HepG2 (cell line): ENCODE results near the gene HPCAL1. TPM values are rescaled to one million over a fixed set of nuclear protein-coding genes. Genes with fewer than 3 reads are reported as not detected.

Source experiments
- ARNT ChIP-seq: fragments of 450-650 bp; IDR thresholded peaks from 2 replicates; pipeline ENCODE4 v1.6.1; 2017
- HNRNPLL ChIP-seq: fragments of 200-400 bp; formaldehyde crosslinking; IDR thresholded peaks from 2 replicates; pipeline ENCODE4 v1.6.1; 2017; ENCODE audit warnings: mild to moderate bottlenecking, low read depth, low read length; ENCODE audit not compliant: poor library complexity, severe bottlenecking
- HOXA3 ChIP-seq: sonication (generic); formaldehyde crosslinking; IDR thresholded peaks from 2 replicates; pipeline ENCODE4 v1.5.0; 2020; ENCODE audit warnings: missing genetic modification reagents
- JUND ChIP-seq: sonication (generic); formaldehyde crosslinking; IDR thresholded peaks from 2 replicates; pipeline ENCODE4 v1.8.0; 2022; ENCODE audit warnings: mild to moderate bottlenecking, missing genetic modification reagents
- MIER2 ChIP-seq: IDR thresholded peaks from 2 replicates; pipeline ENCODE4 v1.6.1; 2016; ENCODE audit warnings: missing biosample characterization, missing genetic modification reagents
- NRL ChIP-seq: sonication (generic); formaldehyde crosslinking; IDR thresholded peaks from 2 replicates; pipeline ENCODE4 v1.5.0; 2020; ENCODE audit warnings: missing genetic modification reagents, mild to moderate bottlenecking, moderate library complexity, borderline replicate concordance
- RFXAP ChIP-seq: sonication (generic); formaldehyde crosslinking; IDR thresholded peaks from 2 replicates; pipeline ENCODE4 v1.4.0; 2020; ENCODE audit warnings: missing genetic modification reagents, borderline replicate concordance
- ZFP36 ChIP-seq: fragments of 150-350 bp; IDR thresholded peaks from 2 replicates; pipeline ENCODE4 v1.6.1; 2018; ENCODE audit warnings: borderline replicate concordance, low read length, low read depth; ENCODE audit not compliant: partially characterized antibody
- ZNF432 ChIP-seq: sonication (generic); formaldehyde crosslinking; IDR thresholded peaks from 2 replicates; pipeline ENCODE4 v1.5.0; 2020; ENCODE audit warnings: missing genetic modification reagents, mild to moderate bottlenecking, borderline replicate concordance
- ZNF572 ChIP-seq: sonication (generic); formaldehyde crosslinking; IDR thresholded peaks from 2 replicates; pipeline ENCODE4 v1.5.1; 2020; ENCODE audit warnings: mild to moderate bottlenecking, missing genetic modification reagents
- ZNF619 ChIP-seq: sonication (generic); formaldehyde crosslinking; IDR thresholded peaks from 2 replicates; pipeline ENCODE4 v1.4.0; 2020; ENCODE audit warnings: mild to moderate bottlenecking, missing genetic modification reagents
- ZNF883 ChIP-seq: sonication (generic); formaldehyde crosslinking; IDR thresholded peaks from 2 replicates; pipeline ENCODE4 v1.5.1; 2020; ENCODE audit warnings: mild to moderate bottlenecking, missing genetic modification reagents; ENCODE audit errors: not compliant biosample characterization
- polyA plus RNA-seq, 8 experiments: library from polyadenylated mRNA; depleted of rRNA in 3 of 8; stranded (reverse) in 7 of 8; unstranded in 1 of 8; fragments of >200 nt; fragmentation: Illumina TruSeq in 4 of 8; extraction: Trizol in 4 of 8; gene quantifications; 2 replicates each; pipeline versions ENCODE4 v1.2.1 to v1.2.3, GENCODE V29; 2011 to 2016; ENCODE audit warnings: low read depth in 4 of 8, missing spikeins in 1 of 8, mixed read lengths in 1 of 8; ENCODE audit not compliant: insufficient read depth in 1 of 8
- total RNA-seq, 5 experiments: library from RNA; depleted of rRNA; stranded (reverse); fragments of >200 nt; fragmentation: Illumina TruSeq; extraction: Trizol; gene quantifications; 2 replicates each; pipeline ENCODE4 v1.2.3, GENCODE V29; 2016; ENCODE audit warnings: low read depth in 1 of 5
- TF ChIP-seq, protein P1 (sequence below): sonication (generic); formaldehyde crosslinking; IDR thresholded peaks from 2 replicates; pipeline ENCODE4 v1.4.0; 2020; ENCODE audit warnings: mild to moderate bottlenecking, missing genetic modification reagents, borderline replicate concordance
- TF ChIP-seq, protein P2 (sequence below): sonication (generic); formaldehyde crosslinking; IDR thresholded peaks from 2 replicates; pipeline ENCODE4 v1.5.1; 2020; ENCODE audit warnings: mild to moderate bottlenecking, missing genetic modification reagents, borderline replicate concordance
- TF ChIP-seq, protein P3 (sequence below): sonication (generic); formaldehyde crosslinking; IDR thresholded peaks from 2 replicates; pipeline ENCODE4 v1.4.0; 2020; ENCODE audit warnings: mild to moderate bottlenecking, missing genetic modification reagents
- TF ChIP-seq, protein P4 (sequence below), 2 experiments: sonication (generic) in 1 of 2; formaldehyde crosslinking in 1 of 2; IDR thresholded peaks; 2 replicates each; pipeline versions ENCODE4 v1.4.0 to v1.6.1; 2018 to 2020; ENCODE audit warnings: missing genetic modification reagents in 2 of 2, borderline replicate concordance in 1 of 2, low read depth in 1 of 2, mild to moderate bottlenecking in 1 of 2, missing biosample characterization in 1 of 2
- TF ChIP-seq, protein P5 (sequence below): sonication (generic); formaldehyde crosslinking; IDR thresholded peaks from 2 replicates; pipeline ENCODE4 v1.4.0; 2020; ENCODE audit warnings: missing genetic modification reagents

Gene HPCAL1
- total and polyA plus RNA-seq, 2 of the 13 experiments (the other 11 are each of a cell fraction or from before 2014, with no cell fraction given): 29.5 to 29.9 TPM

DNA sequence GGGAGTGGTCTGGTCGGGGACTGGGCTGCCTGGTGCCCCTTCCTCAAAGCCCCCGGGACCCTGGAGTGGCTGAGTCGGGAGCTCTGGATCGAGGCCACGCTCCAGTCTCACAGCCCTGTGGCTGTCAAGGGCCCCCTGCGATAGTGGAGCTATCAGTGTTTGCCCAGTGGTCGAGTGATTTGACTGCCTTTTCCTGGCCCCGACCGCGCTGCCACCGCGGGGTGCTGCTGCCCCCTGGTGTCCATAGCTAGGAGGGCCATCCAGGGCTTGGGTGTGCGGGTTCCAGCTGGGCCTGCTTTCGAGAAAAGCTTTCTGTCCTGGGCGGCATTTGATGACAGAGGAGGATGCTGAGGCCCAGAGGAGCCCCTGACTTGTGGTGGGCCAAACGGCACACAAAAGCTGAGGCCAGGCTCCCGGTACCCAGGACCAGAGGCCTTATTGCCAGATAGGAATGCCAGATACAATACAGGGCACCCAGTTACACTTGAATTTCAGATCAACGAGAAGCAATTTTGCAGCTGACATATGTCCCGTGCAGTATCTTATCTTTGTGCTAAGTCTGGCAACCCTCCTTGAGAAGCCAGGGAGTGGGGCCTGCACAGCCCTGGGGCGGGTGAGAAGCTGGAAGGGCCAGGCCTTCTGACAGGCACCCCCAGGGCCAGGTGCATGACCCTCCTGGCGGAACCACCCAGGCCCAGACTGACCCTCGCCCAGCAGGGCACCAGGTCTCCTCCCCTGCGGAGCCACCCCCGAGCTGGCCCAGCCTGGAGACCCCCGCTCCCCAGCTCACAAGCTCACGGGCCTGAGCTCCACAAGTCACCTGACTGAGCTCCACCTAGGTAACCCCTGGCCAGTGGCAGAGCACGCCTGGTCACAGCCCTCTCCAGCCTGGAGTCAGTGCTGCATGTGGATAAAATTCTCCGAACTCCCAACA lies 132.4 kb downstream of the HPCAL1 start (continued):
- TF ChIP-seq, protein P1, sequence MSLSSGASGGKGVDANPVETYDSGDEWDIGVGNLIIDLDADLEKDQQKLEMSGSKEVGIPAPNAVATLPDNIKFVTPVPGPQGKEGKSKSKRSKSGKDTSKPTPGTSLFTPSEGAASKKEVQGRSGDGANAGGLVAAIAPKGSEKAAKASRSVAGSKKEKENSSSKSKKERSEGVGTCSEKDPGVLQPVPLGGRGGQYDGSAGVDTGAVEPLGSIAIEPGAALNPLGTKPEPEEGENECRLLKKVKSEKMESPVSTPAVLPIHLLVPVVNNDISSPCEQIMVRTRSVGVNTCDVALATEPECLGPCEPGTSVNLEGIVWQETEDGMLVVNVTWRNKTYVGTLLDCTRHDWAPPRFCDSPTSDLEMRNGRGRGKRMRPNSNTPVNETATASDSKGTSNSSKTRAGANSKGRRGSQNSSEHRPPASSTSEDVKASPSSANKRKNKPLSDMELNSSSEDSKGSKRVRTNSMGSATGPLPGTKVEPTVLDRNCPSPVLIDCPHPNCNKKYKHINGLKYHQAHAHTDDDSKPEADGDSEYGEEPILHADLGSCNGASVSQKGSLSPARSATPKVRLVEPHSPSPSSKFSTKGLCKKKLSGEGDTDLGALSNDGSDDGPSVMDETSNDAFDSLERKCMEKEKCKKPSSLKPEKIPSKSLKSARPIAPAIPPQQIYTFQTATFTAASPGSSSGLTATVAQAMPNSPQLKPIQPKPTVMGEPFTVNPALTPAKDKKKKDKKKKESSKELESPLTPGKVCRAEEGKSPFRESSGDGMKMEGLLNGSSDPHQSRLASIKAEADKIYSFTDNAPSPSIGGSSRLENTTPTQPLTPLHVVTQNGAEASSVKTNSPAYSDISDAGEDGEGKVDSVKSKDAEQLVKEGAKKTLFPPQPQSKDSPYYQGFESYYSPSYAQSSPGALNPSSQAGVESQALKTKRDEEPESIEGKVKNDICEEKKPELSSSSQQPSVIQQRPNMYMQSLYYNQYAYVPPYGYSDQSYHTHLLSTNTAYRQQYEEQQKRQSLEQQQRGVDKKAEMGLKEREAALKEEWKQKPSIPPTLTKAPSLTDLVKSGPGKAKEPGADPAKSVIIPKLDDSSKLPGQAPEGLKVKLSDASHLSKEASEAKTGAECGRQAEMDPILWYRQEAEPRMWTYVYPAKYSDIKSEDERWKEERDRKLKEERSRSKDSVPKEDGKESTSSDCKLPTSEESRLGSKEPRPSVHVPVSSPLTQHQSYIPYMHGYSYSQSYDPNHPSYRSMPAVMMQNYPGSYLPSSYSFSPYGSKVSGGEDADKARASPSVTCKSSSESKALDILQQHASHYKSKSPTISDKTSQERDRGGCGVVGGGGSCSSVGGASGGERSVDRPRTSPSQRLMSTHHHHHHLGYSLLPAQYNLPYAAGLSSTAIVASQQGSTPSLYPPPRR: no peak
- TF ChIP-seq ARNT: no peak
- peak; percentile 54; the same call in 1 of the 2 replicates for TF ChIP-seq HOXA3 (CRISPR knock-in tag)
- peak; percentile 53; the same call in 1 of the 2 replicates for TF ChIP-seq MIER2
- TF ChIP-seq ZNF883 (CRISPR knock-in tag): no peak
- TF ChIP-seq, protein P2, sequence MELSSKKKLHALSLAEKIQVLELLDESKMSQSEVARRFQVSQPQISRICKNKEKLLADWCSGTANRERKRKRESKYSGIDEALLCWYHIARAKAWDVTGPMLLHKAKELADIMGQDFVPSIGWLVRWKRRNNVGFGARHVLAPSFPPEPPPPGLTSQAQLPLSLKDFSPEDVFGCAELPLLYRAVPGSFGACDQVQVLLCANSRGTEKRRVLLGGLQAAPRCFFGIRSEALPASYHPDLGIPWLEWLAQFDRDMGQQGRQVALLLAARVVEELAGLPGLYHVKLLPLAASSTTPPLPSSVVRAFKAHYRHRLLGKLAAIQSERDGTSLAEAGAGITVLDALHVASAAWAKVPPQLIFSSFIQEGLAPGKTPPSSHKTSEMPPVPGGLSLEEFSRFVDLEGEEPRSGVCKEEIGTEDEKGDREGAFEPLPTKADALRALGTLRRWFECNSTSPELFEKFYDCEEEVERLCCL (CRISPR knock-in tag): 0 out of 2 replicates have a peak, but pooled peaks have one; percentile 46
- TF ChIP-seq JUND (CRISPR knock-in tag): no peak
- TF ChIP-seq, protein P3, sequence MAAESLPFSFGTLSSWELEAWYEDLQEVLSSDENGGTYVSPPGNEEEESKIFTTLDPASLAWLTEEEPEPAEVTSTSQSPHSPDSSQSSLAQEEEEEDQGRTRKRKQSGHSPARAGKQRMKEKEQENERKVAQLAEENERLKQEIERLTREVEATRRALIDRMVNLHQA (CRISPR knock-in tag): no peak
- TF ChIP-seq ZNF572 (CRISPR knock-in tag): 0 out of 2 replicates have a peak, but pooled peaks have one; percentile 32
- no peak for TF ChIP-seq ZNF432 (CRISPR knock-in tag)
- TF ChIP-seq RFXAP (CRISPR knock-in tag): no peak
- no peak for TF ChIP-seq NRL (CRISPR knock-in tag)
- TF ChIP-seq ZFP36: no peak
- TF ChIP-seq, protein P4, sequence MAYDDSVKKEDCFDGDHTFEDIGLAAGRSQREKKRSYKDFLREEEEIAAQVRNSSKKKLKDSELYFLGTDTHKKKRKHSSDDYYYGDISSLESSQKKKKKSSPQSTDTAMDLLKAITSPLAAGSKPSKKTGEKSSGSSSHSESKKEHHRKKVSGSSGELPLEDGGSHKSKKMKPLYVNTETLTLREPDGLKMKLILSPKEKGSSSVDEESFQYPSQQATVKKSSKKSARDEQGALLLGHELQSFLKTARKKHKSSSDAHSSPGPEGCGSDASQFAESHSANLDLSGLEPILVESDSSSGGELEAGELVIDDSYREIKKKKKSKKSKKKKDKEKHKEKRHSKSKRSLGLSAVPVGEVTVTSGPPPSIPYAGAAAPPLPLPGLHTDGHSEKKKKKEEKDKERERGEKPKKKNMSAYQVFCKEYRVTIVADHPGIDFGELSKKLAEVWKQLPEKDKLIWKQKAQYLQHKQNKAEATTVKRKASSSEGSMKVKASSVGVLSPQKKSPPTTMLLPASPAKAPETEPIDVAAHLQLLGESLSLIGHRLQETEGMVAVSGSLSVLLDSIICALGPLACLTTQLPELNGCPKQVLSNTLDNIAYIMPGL (CRISPR knock-in tag; IDR thresholded peaks at IDR 0.05; ENCODE audit: borderline replicate concordance in 1 of 2, low read depth in 1 of 2): peak; percentile 74 to 92
- no peak for TF ChIP-seq ZNF619 (CRISPR knock-in tag)
- TF ChIP-seq HNRNPLL: peak; percentile 44
- TF ChIP-seq, protein P5, sequence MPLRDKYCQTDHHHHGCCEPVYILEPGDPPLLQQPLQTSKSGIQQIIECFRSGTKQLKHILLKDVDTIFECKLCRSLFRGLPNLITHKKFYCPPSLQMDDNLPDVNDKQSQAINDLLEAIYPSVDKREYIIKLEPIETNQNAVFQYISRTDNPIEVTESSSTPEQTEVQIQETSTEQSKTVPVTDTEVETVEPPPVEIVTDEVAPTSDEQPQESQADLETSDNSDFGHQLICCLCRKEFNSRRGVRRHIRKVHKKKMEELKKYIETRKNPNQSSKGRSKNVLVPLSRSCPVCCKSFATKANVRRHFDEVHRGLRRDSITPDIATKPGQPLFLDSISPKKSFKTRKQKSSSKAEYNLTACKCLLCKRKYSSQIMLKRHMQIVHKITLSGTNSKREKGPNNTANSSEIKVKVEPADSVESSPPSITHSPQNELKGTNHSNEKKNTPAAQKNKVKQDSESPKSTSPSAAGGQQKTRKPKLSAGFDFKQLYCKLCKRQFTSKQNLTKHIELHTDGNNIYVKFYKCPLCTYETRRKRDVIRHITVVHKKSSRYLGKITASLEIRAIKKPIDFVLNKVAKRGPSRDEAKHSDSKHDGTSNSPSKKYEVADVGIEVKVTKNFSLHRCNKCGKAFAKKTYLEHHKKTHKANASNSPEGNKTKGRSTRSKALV: 0 out of 2 replicates have a peak, but pooled peaks have one; percentile 47
